ENCODE data around the gene VCAM1. TPM values are rescaled to one million over a fixed set of nuclear protein-coding genes. Genes with fewer than 3 reads are reported as not detected.

The VCAM1 gene
- total and polyA plus RNA-seq, 9 of the 15 experiments (the other 6 are each of a cell fraction or from before 2014, with no cell fraction given): 0.04 to 0.13 TPM; not detected in 7

DNA sequence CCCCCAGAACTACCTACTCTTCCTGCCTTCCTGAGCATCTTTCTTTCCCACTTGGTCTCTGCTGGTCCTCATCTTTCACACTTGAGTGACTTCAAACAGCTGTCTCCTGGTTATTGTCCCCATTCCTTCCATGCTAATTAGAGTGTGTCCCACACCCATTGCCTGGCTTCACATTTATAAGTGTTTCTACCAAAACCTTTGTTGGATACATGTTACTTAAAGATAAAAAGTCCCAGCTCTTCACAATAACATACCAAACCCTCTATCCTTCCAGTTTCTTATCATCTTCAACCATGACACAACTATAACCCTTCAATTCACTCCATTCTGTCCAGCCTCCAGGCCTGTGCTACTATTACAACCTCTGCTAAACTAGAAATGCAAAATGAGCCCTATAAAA lies 41.0 kb downstream of the VCAM1 start (continued):
- TF ChIP-seq CBX3 (IDR thresholded peaks at IDR 0.05; ENCODE audit: borderline replicate concordance in 1 of 2, low read length in 2 of 2) (no peak), TEAD4 (IDR thresholded peaks at IDR 0.05; ENCODE audit: low read length) (peak; percentile 41; the same call in 1 of the 2 replicates), TEAD4 (CRISPR knock-in tag; IDR thresholded peaks at IDR 0.05; ENCODE audit: borderline replicate concordance) (no peak)

GRCh38 chr1:100762461-100762860 lies 42.9 kb downstream of the VCAM1 start:
- Histone ChIP-seq H4K20me1 (replicated peaks; ENCODE audit: control insufficient read depth, insufficient read depth, low read length) (no peaks in the 10 kb centered on the region), H3K4me1 (replicated peaks in 1 of 2; ENCODE audit: control insufficient read depth in 2 of 2, insufficient read depth in 2 of 2, low read length in 2 of 2) (peaks cover 0 to 23% of the 10 kb centered on the region in 2 experiments; a peak in 2 of 5 replicates), H2AFZ (ENCODE audit: low read depth, low read length) (no peak overlapping the region), H3K27me3 (ENCODE audit: control insufficient read depth in 2 of 2, insufficient read depth in 2 of 2, low read length in 2 of 2) (no peaks in the 10 kb centered on the region), H3K36me3 (ENCODE audit: control insufficient read depth, insufficient read depth, low read length) (no peaks in the 10 kb centered on the region), H3K4me2 (ENCODE audit: insufficient read depth, low read length) (no peak overlapping the region), H3K27ac (ENCODE audit: extremely low read depth, low read depth, low read length) (no peak overlapping the region), H3K9me3 (replicated peaks; ENCODE audit: control insufficient read depth, insufficient read depth, low read depth, low read length) (no peaks in the 10 kb centered on the region), H3K9ac (ENCODE audit: insufficient read depth in 1 of 2, low read depth in 2 of 2, low read length in 2 of 2) (no peak overlapping the region), H3K9me1 (ENCODE audit: control insufficient read depth, insufficient read depth, low read length) (no peaks in the 10 kb centered on the region), H3K4me3 (no peak overlapping the region), H3K79me2 (ENCODE audit: control insufficient read depth, insufficient read depth, low read length) (no peaks in the 10 kb centered on the region)
- 94% methylated on average over 2 of the region's 2 CpGs for WGBS (ENCODE audit: insufficient coverage, low coverage, missing lambda C conversion rate)
- no TSS peak for BruUV-seq (replicated peaks)
- DNase-seq (ENCODE audit: extremely low read depth in 1 of 4, low spot score in 3 of 4) (no peak), FAIRE-seq (no peak), ATAC-seq (no peak)
- intact Hi-C loops (cut with micrococcal nuclease): no loop called here
- ChIA-PET POLR2A (no interaction called here), CTCF (ENCODE audit: low intra/inter-chr PET ratio) (no interaction called here)
- in situ Hi-C loops (cut with MboI): no loop called here
- TF ChIP-seq PHB2 (IDR thresholded peaks at IDR 0.05; ENCODE audit: low read depth) (no peak), GATAD2A (IDR thresholded peaks at IDR 0.05) (no peak), MAFG (tag; conservative IDR thresholded peaks at IDR 0.05) (peak; percentile 34; the same call in 1 of the 2 replicates), ZNF347 (CRISPR knock-in tag; IDR thresholded peaks at IDR 0.05; ENCODE audit: low read depth) (no peak), HMG20A (CRISPR knock-in tag; conservative IDR thresholded peaks at IDR 0.05) (no peak), ZNF316 (IDR thresholded peaks at IDR 0.05) (peak; percentile 75), ZKSCAN8 (CRISPR knock-in tag; IDR thresholded peaks at IDR 0.05) (no peak), C11orf30 (IDR thresholded peaks at IDR 0.05; ENCODE audit: low read depth) (peak; percentile 48; the same call in 1 of the 2 replicates), CTCFL (IDR thresholded peaks at IDR 0.05; ENCODE audit: borderline replicate concordance, insufficient read depth, low read depth, low read length, poor library complexity, severe bottlenecking) (no peak), PHTF2 (CRISPR knock-in tag; IDR thresholded peaks at IDR 0.05) (no peak), ZBTB8A (IDR thresholded peaks at IDR 0.05; ENCODE audit: partially characterized antibody) (no peak), NR4A1 (CRISPR knock-in tag; IDR thresholded peaks at IDR 0.05) (no peak), NR4A1 (tag; IDR thresholded peaks at IDR 0.05) (no peak), ARID3A (IDR thresholded peaks at IDR 0.05; ENCODE audit: borderline replicate concordance, low read depth, low read length) (no peak), BRCA1 (IDR thresholded peaks at IDR 0.05) (no peak), BRCA1 (CRISPR knock-in tag; IDR thresholded peaks at IDR 0.05) (no peak), CBX8 (IDR thresholded peaks at IDR 0.05; ENCODE audit: borderline replicate concordance, extremely low read depth, low read depth, low read length, poor library complexity, severe bottlenecking) (no peak), HDAC2 (IDR thresholded peaks at IDR 0.05) (no peak)

Measured in K562 (cell line).